ENCODE measurements around the gene GCH1.

DNA sequence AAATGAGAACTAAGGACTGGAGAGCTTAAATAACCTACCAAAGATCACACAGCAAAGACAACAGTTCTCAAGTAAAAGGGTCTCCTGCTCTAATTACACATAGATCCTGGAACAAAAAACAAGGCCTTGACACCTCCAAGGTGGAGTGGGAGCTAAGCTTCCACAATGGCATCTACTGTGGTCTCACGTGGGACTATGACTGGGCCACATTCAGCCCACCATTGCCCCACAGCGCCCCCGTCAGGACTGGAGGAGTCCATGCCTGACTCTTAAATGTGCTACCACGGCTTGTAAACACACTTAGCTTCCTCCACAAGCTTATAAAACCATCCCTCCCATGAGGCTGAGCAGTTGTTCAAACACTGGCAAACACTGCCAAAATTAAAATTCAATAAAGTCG is 88.5 kb downstream of the GCH1 start:
- no peak for TF ChIP-seq POLR2A (IDR thresholded peaks at IDR 0.05; ENCODE audit: low read depth, low read length)
- TF ChIP-seq SPI1 (IDR thresholded peaks at IDR 0.05; ENCODE audit: low read depth, low read length): no peak
- no peak for TF ChIP-seq PAX5 (IDR thresholded peaks at IDR 0.05; ENCODE audit: insufficient read depth, low read length, severe bottlenecking)
- no peak for TF ChIP-seq TAF1 (IDR thresholded peaks at IDR 0.05; ENCODE audit: low read depth, low read length)
- no peak for TF ChIP-seq POLR2AphosphoS5 (IDR thresholded peaks at IDR 0.05; ENCODE audit: low read depth, low read length)

Data from GM12891 (cell line).